Germinal center (tissue), 1 donor: ENCODE results near the gene AKAP9.
A peak's percentile ranks its signal among the peaks of the same experiment; 100 is the strongest.
"Not testable (repeated sequence)": the region's sequence is repeated elsewhere in the genome, so short reads cannot be mapped to it uniquely, and the experiment has no call there.

Experiments
- DNase-seq: peaks from one replicate; pipeline ENCODE4 v3.0.0; 2012; ENCODE audit warnings: mixed read lengths, low spot score

AKAP9 gene

DNA sequence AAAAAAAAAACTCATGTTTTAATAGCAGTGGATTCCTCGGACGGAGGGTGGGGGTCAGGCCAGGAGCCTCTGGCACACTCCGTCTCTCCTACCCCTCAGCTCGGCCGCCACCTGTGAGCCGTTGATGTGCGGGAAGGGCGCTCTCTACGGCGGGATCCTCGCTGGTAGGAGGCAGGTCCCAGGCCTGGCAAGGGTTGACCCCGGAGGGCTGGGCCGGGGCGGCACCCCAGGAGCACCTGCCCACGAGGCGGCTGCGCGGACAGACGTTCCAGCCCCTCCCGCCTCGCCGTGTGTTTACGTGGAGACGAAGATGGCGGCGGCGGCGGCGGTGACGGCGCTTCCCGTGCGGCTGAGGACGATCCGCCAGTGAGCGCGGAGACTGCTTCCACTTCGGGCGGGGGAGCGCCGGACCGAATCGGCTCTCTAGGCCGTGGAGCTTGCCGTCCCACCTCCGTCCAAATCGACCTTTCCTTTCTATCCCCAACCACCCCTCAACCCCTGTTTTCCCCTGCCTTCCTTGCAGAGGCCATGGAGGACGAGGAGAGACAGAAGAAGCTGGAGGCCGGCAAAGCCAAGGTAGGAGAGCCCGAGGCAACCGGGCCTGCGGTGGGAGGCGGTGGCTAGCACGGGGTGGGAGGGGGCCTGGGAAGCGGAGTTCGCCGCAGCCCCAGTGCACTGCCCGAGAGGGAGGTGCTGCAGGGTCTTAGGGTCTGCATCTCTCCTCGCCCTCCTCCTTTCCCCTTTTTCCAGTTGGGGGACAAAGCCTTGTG lies at the start of gene AKAP9:
Gene AKAP9 (plus strand): TSS at position 291 of the 770 bp plus-strand sequence. CDS start 238 bp downstream, at position 529.
- DNase-seq, result peak; percentile 85

DNA sequence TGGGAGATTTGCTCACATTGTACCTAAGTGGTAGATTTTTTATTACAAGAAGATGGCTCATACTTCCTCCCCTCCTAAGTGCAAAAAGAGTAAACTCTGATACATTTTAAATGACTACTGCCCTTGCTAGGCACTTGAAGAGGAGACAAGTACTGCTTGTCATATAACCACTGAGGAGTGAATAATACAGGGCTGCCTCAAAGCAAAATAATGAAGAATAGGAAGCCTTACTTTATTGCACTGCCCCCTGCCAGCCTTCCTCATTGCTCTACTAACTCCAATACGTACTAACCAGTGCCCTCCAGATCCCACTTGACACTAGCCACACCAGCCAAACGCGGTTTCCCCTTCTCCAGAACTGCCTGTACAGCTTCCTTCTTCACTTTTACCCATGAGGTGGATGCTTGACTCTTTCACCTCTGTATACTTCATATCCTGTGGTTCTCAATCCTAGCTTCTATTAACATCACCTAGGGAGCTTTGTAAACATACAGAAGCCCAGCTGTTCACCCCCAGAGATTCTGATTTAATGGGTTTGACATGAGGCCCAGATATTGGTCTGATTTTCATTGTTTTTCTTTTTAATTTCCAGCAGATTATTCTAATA lies 48.5 kb upstream of the AKAP9 start:
- no peak for DNase-seq

DNA sequence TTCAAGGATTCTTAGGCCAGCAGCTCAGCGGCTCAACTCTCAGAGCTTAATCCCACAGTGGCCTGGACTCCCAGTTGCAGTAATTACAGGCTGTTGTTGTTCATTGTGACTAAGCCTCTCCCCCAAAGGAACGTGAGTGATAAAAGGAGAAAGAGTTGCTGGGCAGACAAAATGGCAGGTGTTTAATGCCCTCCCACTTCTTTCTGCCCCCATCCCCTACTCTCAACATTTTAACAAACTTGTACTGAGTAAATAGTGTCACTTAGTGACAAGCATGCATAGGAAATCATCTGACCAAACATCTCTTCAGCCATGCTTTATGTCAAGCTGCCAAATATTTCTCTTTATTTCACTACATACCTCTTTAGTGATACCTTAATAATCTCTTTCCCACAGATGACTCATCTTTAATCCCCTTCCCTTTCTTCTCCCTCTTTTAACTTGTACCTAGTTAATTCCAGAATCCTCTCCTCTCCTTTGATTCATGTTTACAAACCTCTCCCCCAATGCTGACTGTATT lies 47.8 kb upstream of the AKAP9 start:
- DNase-seq, result no peak

DNA sequence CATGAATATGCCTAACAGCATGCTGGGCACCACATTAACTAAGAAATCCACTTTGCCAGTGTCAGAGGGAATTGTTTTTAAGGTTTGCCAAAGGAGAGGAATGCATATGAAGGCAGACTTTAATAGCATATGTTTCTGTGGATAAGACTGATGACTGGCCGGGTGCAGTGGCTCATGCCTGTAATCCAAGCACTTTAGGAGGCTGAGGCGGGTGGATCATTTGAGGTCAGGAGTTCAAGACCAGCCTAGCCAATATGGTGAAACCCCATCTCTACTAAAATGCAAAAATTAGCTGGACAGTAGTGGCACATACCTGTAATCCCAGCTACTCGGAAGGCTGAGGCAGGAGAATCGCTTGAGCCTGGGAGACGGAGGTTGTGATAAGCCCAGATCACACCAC lies 47.0 kb upstream of the AKAP9 start:
- not testable (repeated sequence) for DNase-seq

DNA sequence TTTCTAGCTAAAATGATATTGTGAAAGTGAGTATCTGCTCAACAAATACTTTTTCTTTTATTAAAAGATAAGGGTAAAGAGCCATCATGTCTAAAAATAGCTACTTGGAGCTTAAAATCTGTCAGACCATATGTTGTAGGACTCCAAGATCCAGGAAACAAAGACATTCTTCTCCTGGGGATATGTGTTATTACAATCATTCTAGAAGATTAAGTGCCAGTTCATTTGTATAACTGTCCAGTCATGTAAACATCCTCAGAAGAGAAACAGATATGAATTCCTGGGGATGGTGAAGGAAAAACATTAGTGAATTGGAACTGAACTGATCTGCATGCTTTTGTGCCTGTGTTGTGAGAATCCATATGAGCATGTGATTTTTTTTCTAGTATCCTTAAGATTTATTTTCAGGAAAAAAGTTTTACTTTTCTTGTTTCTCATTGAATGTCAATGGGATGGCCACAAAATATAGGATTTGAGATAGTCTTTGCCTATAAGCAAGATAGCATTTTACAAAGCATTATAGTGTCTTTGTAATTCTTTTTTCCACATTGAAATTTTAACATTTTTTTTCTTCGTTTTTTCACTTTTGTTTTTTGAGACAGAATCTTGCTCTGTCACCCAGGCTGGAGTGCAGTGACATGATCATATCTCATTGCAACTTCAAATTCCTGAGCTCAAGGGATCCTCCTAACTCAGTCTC lies 45.7 kb upstream of the AKAP9 start:
- no peak for DNase-seq

DNA sequence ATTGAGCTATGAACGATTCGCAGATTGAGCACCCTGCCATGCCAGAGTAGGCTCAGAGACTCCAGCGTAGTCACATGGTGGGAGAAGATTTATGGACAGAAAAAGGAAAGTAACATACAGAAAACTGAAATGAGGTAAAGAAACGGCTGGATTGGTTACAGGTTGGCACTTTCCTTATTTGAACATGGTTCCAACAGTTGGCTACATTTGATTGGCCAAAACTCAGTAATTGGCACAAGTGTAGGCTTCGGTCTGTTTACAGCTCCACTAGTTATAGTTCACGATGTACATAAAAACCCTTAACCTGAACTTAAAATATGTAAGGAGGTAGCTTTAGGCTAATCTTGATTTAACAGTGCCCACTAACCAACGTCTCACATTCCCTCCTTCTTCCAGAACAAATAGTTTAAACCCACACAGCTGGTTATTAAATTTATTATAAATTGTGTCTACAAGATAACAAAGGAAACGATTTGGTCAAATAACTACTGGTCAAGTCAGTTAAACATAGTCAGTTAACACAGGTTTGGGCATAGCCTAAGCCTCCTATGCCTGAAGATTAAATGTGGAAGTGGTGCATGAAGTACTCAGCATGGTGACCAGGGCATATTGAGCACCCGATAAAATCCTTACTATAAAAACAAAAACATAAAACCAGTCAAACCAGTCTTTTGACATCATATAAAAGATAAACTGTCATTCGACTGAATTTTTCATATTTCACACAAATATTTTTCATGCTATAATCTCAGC lies 42.2 kb upstream of the AKAP9 start:
- DNase-seq, result no peak

DNA sequence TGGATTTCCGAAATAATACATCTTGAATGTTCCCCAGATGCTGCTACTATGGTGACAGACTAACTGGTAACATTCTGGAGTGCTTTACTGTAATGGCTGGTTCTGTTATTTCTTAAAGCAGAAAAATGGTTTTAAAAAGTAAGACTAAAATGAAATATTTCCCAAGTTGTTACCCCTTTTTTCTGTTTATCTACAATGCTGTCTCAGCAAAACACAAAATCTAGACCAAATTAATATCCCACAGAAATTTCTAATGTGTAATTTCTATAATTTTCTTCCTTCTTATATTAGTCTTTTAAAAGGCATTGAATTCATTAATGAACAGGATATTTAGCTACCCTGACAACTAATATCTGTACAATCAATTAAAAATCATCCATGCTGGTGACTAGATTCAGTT lies 41.1 kb upstream of the AKAP9 start:
- DNase-seq, result no peak

DNA sequence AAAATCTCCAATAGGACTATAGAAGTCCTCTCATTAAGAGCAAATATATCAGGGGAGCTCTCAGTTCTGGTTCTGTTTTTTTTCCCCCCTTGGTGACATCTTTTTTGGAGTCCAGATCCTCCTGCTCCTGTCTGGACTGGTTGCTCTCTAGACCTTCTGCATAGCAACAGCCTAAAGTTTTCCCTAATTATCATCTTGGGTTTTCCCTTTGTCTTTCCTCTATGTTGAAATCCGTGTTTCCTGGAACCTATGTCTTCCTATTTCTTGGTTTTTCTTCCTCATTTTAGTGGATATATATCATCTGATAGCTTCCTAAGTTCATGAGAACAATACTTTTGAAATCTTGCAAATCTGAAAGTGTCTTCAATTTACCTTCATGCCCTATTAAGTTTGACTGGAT lies 30.5 kb upstream of the AKAP9 start:
- DNase-seq, result no peak

DNA sequence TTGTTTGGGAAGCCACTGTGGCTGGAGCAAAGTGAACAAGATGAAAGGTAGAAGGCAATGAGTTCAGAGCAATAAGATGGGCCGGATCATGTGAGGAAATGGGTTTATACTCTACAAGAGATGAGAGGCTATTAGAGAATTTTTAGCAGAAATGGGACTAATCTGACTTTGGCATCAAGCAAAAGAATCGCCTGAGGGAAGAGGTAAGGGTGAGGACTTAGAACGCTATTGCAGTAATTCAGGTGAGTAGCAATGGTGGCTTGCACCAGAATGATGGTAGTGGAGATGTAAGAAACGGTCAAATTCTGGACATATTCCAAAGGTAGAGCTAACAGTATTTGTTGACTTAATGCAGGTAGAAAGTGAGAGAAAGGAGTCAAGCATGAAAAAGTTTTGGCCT lies 29.5 kb upstream of the AKAP9 start:
- DNase-seq, result no peak

DNA sequence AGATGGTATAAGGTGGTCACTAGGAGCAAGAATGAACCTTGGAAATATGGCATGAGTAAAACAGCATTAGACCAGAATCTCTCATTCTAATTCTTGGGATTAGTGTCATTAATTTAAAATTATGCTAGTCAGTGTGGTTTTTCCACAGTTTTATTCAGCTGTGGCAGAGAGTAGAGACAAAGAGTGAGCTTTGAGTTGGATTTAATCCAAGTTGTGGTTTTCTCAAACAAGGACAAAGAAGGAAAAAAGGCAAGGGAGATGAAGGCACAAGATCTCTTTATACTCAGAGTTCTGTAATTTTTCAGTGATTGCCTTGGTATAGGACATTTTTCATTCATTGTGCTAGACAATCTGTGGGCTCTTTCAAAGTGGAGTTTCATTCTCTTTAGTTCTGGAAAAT lies 28.2 kb upstream of the AKAP9 start:
- no peak for DNase-seq

DNA sequence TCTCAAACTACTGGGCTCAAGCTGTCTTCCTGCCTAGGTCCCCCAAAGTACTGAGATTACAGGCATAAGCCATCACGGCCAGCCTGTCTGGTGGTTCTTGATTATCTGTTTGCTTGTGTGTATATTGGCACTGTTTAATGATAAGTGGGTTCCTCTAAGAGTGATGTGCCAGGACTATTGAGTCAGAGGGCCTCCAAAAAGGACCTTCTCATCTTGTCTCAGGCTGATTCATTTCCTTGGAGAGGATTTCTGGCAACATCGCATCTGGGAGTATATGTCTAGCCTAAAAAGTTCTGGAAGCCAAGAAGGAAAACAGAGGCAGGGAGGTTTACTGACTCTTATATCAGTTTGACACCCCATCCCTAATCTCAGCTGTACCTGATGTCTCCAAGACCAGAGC lies 27.1 kb upstream of the AKAP9 start:
- DNase-seq, result no peak

DNA sequence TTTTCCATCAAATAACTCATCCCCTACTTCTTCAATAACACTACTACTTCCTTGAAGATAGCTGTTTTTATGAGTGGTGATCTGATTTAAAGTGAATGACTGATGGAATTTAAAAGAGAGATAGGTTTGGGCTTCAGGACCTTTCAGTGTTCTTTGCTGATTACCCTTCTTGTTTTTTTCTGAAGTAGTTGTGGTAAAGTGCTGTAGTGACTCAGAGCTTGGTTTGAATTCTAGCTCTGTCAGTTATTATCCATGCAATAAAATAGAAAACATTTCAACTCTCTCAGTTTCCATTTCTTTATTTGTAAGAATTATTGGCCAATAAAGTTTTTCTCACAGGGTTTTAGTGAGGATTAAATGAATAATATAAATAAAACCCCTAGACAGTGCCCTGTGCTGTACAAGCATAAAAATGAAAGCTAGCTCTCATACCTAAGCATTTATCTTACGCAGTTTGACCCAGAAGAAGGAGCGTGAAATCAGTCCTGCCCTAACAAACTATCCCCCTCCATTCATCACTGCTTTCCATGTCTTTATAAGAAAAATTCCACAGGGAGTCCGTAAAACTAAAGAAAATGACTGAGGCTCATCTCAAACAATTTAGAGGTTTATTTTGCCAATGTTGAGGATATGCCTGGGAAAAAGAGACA lies 25.1 kb upstream of the AKAP9 start:
- DNase-seq, result no peak

DNA sequence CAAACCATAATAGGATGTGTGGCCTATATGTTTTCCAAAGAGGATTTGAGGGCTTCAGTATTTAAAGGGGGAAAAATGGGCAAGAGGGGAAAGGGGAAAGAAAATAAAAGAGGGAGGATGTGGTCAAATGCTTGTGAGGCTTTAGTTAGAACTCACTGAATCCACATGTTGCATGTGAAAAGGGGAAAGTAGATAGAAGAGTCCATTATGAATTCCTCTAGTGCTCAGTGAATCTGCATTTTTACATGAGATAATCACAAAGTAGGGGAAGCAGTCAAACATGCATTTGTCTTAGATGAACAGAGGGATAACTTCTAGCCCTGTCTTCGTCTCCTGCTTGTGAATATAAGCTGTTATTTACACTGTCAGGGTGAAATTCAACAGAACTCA lies 24.6 kb upstream of the AKAP9 start:
- DNase-seq, result no peak

DNA sequence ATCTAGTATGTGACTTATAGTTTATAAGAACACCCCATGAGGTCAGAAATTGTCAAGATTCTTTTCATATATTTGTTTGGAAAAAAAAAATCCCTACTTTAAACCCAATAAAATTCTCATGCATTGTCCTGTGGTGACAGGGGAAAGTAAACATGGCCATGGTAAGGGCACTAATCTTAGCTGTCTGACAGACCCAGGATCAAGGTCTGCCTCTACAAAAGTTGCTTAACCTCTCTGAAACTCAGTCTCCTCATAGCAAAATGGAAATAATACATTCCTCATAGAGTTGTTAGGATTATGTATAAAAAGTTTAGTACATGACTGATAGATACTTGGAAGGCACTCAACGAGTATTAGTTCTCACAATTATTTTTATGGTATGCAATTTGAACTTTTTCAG lies 22.3 kb upstream of the AKAP9 start:
- DNase-seq, result no peak

DNA sequence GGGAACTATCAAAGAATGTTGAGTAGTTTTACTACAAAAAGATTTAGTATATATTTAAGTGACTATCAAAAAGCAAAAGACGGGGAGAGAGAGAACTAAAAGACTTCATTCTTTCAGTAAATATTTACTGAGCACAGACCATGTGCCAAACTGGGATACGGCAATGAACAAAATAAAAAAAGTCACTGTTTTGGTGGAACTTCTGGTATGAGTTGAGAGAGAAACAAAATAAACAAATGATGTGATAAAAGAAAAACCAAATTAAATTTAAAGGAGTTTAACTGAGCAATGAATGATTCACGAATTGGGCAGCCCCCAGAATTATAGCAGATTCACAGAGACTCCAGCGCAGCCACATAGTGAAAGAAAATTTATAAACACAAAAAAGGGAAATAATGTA lies 17.8 kb upstream of the AKAP9 start:
- DNase-seq, result no peak

DNA sequence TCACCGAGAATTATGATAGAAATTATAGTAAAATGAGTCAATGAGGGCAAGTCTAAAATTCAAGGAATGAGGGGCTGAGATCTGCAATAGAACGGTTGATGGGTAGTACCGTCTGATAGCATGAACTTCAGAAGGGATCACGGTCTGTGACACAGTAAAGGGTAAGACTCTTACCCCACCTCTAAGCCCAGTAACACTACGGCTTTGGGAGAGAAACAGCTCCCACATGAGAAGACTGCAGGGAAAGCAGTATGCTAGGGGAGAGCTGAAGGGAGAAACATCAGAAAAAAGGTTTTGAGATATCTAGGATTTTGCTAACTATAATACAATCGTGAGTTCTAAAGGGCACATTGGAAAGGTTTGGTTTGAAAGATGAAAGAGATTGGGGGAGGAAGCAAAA lies 12.8 kb upstream of the AKAP9 start:
- DNase-seq, result no peak

DNA sequence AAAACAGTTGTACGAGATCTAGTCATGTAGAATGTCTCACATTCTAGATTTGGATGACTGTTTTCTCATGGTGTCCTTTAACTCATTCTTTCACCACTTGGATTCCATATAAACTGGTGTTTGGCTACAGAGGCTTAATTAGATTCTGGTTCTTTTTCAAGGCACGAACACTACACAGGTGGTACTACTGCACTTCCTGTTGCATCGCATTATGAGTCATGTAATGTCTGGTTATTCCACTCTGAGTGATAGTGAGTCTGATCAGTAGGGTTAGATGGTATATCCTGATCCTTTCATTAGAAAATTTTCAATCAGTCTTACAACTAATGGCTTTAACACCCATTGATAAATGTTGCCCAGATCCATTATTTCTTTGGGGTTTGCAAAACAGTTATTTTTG lies 11.2 kb upstream of the AKAP9 start:
- DNase-seq, result no peak

DNA sequence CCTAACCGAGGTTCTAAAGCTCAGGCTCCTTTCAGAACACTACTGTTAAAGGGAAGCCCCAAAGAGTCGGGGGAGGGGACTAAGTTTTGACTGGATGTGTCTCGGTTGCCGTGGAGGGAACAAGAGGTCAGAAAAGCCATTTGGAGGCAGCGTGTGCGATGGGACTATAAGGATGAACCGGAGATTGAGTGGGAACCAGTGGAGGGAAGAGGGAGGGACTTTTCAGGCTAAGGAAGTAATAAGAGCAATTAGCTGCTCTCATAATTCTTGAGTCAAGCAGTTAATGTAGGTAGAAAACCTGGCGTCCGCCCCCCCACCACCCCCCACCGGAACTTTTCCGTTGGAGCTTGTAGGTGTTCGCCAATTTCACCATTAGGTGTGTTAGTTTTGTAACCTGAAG lies 491 bp upstream of the AKAP9 start:
- peak; percentile 31 for DNase-seq

DNA sequence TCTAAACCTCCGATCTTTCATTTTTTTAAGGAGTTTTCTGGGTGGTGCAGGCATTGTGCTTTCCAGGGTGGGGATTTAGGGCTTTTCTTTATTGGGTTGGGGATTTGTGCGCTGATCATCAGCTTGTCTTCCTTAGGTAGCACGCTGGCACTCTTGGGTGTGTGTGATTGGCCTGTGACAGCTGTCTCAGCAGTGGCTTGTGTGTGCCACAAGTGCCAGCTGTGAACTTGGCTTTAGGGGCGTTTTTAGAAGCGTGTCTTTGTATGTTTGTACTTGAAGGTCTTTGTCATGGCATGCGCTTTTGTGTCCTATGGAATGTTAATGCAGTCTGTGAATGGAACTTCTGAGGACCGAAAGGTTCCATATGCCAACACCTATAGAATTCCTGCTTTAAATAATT lies 788 bp downstream of the AKAP9 start:
- DNase-seq, result peak; percentile 38

DNA sequence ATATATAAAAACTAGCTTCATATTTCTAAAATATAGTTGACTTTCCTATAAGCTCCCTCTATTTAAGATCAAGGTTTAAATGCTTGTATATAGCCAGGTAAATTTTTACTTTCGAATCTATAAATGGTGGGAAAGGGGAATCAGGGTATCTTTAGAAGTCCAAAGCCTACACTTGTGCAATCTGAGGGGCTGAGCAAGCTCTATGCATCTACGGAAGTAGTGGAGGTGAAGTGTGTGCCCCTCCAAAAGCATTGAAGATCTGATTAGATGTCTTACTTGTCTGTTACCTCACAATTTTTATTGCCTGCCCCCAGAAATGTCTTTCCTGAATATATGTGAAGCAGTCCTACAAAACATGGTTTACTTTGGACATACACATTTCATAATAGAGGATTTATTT lies 1.6 kb downstream of the AKAP9 start:
- DNase-seq, result no peak

DNA sequence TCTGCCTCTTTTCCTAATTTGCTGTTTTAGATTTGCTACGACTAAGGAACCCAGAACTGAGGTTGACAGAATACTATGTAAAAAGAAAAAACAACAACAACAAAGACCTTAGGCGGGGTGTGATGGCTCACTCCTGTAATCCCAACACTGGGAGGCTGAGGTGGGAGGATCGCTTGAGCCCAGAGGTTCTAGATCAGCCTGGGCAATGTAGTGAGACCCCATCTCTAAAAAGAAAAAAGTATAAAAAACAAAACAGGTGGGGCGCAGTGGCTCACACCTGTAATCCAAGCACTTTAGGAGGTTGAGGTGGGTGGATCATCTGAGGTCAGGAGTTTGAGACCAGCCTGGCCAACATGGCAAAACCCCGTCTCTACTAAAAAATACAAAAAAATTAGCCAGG lies 4.3 kb downstream of the AKAP9 start:
- not testable (repeated sequence) for DNase-seq

DNA sequence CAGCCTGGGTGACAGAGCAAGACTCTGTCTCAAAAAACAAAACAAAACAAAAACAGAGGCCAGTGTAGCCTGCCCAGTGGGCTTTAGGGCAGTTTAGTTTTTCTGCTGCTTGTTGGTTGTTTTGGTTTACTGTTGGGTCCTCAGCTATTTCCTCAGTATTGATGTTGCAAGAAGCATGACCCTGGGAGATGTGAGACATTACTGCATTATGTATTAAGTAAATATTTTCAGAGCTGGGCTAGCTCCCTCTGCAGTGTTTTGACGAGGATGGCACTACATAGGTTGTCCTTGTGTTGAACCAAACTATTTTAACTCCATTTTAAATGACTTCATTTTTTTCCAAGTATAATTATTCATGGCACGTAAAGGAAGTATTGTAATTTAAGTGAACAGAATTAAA lies 4.8 kb downstream of the AKAP9 start:
- DNase-seq, result no peak
